GM04503 (cell line): Measurements from ENCODE around the gene SUGP2.
"Not testable (repeated sequence)": the region's sequence is repeated elsewhere in the genome, so short reads cannot be mapped to it uniquely, and the experiment has no call there.

ENCODE experiments used
- DNase-seq: peaks from one replicate; pipeline ENCODE4 v3.0.0-alpha.2; 2012; ENCODE audit warnings: low read depth

The SUGP2 gene

DNA sequence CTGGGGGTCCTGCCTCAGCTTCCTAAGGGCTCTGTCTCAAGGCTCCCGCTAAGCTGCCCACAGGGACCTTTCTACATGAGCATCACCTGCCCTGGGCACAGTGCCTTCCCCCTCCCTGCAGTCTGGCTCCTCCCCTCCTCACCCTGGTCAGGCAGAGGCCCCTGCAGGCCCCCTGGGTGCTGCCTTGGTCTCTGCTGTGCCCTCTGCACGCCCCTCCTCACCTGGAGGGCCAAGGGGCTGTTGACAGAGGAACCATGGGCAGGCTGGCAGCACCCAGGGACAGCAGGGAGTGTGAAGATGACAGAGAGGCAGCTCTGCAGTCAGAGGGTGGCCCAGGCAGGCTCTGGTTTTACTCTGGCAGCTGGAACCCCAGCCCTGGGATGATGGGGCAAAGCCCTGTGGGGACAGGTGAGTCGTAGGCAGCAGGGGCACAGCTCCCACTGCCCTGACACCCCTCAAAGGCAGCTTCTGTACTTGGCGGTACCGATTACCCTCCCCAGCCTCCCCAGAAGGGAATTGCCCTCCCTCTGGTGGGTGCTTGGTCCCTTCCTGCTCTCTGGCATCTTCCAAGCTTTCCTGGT lies 43.1 kb downstream of the SUGP2 start:
- DNase-seq: no peak

- DNase-seq: no peak
Observed at GRCh38 chr19:18989316-18989715, 44.0 kb downstream of the SUGP2 start.

DNA sequence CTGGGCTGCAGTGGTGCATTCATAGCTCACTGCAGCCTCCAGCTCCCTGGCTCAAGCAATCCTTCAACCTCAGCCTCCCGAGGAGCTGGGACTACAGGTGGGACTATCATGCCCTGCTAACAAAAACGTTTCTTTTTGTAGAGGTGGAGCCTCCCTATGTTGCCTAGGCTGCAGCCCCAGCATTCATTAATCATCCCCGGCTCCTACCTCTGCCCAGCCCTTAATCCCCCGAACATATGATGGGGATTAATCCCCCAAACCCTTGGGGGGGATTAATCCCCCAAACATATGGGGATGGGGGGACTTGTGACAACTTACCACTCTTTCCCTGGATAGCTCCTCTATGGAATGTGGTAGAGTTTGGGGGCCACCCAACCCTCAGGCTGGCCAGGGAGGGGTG lies 45.9 kb downstream of the SUGP2 start:
- no peak for DNase-seq

- no peak for DNase-seq
Observed at GRCh38 chr19:18985257-18985656, 48.1 kb downstream of the SUGP2 start.

DNA sequence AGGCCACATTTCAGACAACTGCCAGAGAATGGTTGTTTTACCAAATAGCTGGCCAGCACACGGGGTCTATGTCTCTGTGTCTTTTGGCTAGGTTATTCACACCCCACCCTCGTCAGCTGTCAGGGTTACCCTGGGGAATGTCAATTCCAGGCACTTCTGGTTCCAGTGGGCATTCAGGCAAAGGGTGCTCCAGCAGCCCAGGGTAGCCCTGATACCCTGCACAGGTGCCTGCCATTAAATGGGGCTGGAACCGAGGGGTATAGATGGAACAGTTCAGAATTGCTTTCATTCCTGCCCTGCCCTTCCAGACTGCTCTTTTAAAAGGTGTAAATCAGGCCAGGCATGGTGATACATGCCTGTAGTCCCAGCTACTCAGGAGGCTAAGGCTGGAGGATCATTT lies 49.1 kb downstream of the SUGP2 start:
- no peak for DNase-seq

DNA sequence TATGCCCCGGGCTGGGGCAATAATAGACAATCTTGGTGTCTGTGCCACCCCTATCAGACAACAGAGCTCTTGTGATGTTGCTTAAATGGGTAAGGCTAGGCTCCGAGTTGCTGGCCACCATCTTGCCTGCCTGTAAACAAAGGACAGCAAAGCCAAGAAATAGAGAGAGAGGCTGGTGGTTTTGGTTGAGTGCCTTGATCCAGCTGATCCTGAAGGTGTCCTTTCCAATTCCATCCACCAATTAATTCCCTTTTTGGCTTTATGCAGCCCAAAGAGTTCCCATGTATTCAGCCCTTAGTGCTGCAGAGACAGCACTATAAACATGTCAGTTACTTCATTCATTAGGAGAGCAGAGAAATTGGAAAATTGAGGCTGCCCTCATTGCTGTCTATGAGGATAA lies 50.6 kb downstream of the SUGP2 start:
- no peak for DNase-seq

GRCh38 chr19:18980432-18981020 lies 52.8 kb downstream of the SUGP2 start:
- DNase-seq: no peak

DNA sequence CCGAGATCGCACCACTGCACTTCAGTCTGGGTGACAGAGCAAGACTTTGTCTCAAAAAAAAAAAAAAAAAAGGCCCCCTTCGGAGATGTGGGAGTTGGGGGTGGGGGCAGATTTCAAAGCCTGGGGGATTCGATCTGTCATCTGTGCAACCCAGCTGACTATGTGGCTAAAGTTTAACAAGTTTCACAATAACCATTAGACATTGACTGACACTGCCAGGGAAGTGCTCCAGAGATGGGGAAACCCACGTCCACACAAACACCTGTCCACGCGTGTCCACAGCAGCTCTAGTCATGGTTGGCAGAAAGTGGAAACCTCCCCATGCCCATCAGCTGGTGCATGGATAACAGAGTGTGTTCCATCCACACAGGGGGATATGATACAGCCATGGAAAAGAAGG lies 54.7 kb downstream of the SUGP2 start:
- no peak for DNase-seq

DNA sequence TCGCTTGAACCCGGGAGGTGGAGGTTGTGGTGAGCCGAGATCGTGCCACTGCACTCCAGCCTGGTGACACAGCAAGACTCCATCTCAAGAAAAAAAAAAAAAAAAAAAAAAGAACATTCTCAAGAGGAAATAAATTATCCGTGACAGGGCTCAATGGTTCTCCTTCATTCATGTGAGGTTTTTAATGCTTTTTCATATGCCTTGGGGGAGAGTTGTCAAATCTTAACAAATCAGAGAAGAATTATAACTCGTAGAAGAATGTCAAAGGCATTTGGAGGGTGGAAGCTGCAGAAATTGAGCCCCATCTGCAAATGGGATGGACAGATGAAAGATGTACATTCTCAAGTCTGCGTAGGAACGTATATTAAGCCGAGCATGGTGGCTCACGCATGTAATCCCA lies 57.4 kb downstream of the SUGP2 start:
- DNase-seq: no peak

DNA sequence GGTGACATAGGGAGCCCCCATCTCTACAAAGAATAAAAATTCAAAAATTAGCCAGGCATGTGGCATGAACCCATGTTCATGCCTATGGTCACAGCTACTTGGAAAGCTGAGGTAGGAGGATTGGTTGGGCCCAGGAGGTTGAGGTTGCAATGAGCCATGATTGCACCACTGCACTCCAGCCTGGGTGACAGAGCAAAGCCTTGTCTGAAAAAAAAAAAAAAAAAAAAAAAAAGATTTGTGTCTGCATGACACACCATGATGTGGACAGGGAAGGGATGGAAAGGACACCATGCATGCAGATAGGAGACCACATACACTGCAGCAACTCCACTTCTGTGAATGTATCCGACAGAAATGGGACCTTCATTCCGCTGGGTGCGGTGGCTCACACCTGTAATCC lies 58.3 kb downstream of the SUGP2 start:
- no peak for DNase-seq

- no peak for DNase-seq
Observed at GRCh38 chr19:18972851-18973250, 60.5 kb downstream of the SUGP2 start.

DNA sequence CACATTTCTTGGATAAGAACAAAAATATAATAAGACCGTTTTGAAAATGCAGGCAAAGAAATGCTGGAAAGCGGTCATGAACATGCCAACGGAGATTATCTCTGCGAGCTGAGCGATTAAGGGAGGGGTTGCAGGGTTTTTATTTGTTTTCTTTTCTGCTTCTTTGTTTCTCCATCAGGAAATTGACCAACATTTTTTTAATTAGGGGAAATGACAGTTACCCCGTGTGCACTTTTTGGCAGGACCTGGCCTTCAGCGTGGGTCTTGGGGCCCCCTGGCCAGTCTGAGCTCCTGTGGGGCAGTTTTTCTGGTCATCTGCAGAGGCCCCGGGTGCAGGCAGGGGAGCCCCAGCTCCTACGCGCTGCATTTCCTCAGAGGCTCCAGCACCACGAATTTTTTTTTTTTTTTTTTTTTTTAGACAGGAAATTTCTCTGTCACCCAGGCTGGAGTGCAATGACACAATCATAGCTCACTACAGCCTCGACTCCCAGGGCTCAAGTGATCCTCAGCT lies 61.0 kb downstream of the SUGP2 start:
- no peak for DNase-seq

- DNase-seq: no peak
Observed at GRCh38 chr19:18969931-18970659, 63.2 kb downstream of the SUGP2 start.

GRCh38 chr19:18967358-18968146 lies 65.8 kb downstream of the SUGP2 start:
- DNase-seq: no peak

DNA sequence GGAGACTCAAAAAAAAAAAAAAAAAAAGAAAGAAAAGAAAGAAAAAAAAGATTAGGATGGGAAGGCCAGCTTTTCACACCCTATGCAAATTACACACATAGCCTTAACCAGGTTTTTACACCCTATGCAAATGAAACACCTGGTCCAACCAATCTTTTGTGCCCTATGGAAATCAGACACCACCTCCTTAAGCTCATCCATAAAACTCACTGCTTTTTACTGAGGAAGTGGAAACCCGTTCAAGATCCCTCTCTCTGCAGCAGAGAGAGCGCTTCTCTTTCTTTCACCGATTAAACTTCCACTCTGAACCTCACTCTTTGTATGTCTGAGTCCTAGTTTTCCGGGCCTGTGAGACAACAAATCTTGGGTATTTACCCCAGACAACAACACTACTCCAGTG lies 67.0 kb downstream of the SUGP2 start:
- DNase-seq: no peak

GRCh38 chr19:18964121-18964520 lies 69.2 kb downstream of the SUGP2 start:
- DNase-seq: no peak

GRCh38 chr19:18961767-18962620 lies 71.3 kb downstream of the SUGP2 start:
- no peak for DNase-seq

DNA sequence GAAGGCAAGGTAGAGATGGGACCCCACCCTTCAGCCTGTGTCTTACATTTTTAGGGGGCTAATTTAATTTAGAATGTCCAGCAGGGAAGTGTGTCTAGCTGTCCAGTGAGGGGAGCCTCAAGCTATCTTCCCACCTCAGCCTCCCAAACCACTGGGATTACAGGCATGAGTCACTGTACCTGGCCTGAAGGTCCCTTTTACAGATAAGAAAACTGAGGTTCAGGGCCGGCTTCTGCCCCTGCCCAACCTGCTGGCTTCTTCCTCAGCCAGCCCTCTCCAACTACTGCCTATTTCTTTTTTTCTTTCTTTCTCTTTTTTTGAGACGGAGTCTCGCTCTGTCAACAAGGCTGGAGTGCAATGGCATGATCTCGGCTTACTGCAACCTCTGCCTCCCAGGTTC lies 72.9 kb downstream of the SUGP2 start:
- no peak for DNase-seq

- no peak for DNase-seq
Observed at GRCh38 chr19:18955042-18955441, 78.3 kb downstream of the SUGP2 start.

GRCh38 chr19:18954094-18954493 lies 79.2 kb downstream of the SUGP2 start:
- no peak for DNase-seq

DNA sequence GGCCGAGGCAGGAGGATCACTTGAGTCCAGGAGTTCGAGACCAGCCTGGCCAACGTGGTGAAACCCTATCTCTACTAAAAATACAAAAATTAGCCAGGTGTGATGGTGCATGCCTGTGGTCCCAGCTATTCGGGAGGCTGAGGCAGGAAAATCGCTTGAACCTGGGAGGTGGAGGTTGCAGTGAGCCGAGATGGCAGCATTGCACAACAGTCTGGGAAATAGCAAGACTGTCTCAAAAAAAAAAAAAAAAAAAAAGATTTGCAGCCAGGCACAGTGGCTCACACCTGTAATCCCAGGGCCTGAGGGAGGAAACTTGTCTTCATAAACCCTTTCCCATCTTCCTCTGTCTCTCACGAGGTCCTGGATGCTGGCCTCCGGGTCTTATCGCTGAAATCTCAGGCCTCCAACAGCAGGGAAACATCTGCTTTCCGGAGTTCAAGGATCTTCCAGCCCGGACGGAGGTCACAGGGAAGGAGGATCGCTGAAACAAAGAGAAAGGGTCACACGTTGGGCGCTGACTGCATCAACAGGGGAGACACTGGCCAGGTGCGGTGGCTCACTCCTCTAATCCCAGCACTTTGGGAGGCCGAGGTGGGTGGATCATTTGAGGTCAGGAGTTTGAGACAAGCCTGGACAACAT lies 80.8 kb downstream of the SUGP2 start:
- DNase-seq: not testable (repeated sequence)
